WTC11 (cell line): ENCODE results near the gene TNIP3. TPM values are rescaled to one million over a fixed set of nuclear protein-coding genes. Genes with fewer than 3 reads are reported as not detected.

Experiments
- ATAC-seq: fragments of 200-7000 bp; cut with Tn5 transposase; 2 replicates; pipeline ENCODE4 v1.10.0; 2021; ENCODE audit warnings: mild to moderate bottlenecking, moderate library complexity
- Bru-seq: library from RNA; stranded (reverse); fragments of 400-500 nt; gene quantifications from one replicate; lab custom pipeline; 2021; lab: Mats Ljungman, UMichigan
- CTCF ChIA-PET: fragments of 300-600 bp; sonication (Branson Sonifier 250); formaldehyde crosslinking; loops from one replicate; lab custom pipeline; 2021; ENCODE audit warnings: antibody characterized with exemption; lab: Charles Lee
- POLR2A ChIA-PET: fragments of 350-600 bp; sonication (Branson Sonifier 250); formaldehyde crosslinking; loops from one replicate; lab custom pipeline; 2021; ENCODE audit warnings: antibody characterized with exemption; lab: Charles Lee
- DNase-seq: peaks from one replicate; pipeline ENCODE4 v3.0.0; 2021; ENCODE audit warnings: low spot score
- H3K27ac Mint-ChIP-seq: 2 replicates; pipeline ENCODE4 v1.8.0; 2021; ENCODE audit warnings: mixed read lengths
- H3K27me3 Mint-ChIP-seq: 2 replicates; pipeline ENCODE4 v1.8.0; 2021; ENCODE audit warnings: low read depth, mild to moderate bottlenecking, moderate library complexity, mixed read lengths
- H3K36me3 Mint-ChIP-seq: 2 replicates; pipeline ENCODE4 v1.8.0; 2021; ENCODE audit warnings: mixed read lengths
- H3K4me1 Mint-ChIP-seq: 2 replicates; pipeline ENCODE4 v1.8.0; 2022; ENCODE audit warnings: mixed read lengths
- H3K4me3 Mint-ChIP-seq: 2 replicates; pipeline ENCODE4 v1.8.0; 2021; ENCODE audit warnings: mild to moderate bottlenecking, moderate library complexity, mixed read lengths
- H3K9me3 Mint-ChIP-seq: 2 replicates; pipeline ENCODE4 v1.8.0; 2021; ENCODE audit warnings: mixed read lengths
- ELF4 ChIP-seq: sonication (generic); formaldehyde crosslinking; IDR thresholded peaks from 2 replicates; pipeline ENCODE4 v1.8.1; 2022; ENCODE audit warnings: low read depth, mild to moderate bottlenecking, moderate library complexity, missing genetic modification reagents
- FOXJ3 ChIP-seq: sonication (generic); formaldehyde crosslinking; IDR thresholded peaks from 2 replicates; pipeline ENCODE4 v1.9.0; 2021; ENCODE audit warnings: missing genetic modification reagents, mild to moderate bottlenecking, borderline replicate concordance
- GABPB1 ChIP-seq: sonication (generic); formaldehyde crosslinking; IDR thresholded peaks from 2 replicates; pipeline ENCODE4 v1.8.1; 2023; ENCODE audit warnings: mild to moderate bottlenecking, missing genetic modification reagents
- IRF1 ChIP-seq: sonication (generic); formaldehyde crosslinking; IDR thresholded peaks from 2 replicates; pipeline ENCODE4 v1.8.0; 2023; ENCODE audit warnings: missing genetic modification reagents
- KAT7 ChIP-seq: sonication (generic); formaldehyde crosslinking; IDR thresholded peaks from 2 replicates; pipeline ENCODE4 v1.8.1; 2023; ENCODE audit warnings: missing genetic modification reagents, mild to moderate bottlenecking, borderline replicate concordance
- NFYB ChIP-seq: sonication (generic); formaldehyde crosslinking; conservative IDR thresholded peaks from 2 replicates; pipeline ENCODE4 v1.8.0; 2022; ENCODE audit warnings: low read depth, missing genetic modification reagents
- NR1H2 ChIP-seq: sonication (generic); formaldehyde crosslinking; IDR thresholded peaks from 2 replicates; pipeline ENCODE4 v1.9.0; 2021; ENCODE audit warnings: mild to moderate bottlenecking, moderate library complexity, missing genetic modification reagents
- RELA ChIP-seq: sonication (generic); formaldehyde crosslinking; IDR thresholded peaks from 2 replicates; pipeline ENCODE4 v1.8.1; 2022; ENCODE audit warnings: missing genetic modification reagents, mild to moderate bottlenecking, borderline replicate concordance
- SMAD3 ChIP-seq: sonication (generic); formaldehyde crosslinking; IDR thresholded peaks from 2 replicates; pipeline ENCODE4 v1.8.0; 2022; ENCODE audit warnings: missing genetic modification reagents, mild to moderate bottlenecking, borderline replicate concordance
- SOX15 ChIP-seq: fragments of 250-450 bp; sonication (Bioruptor Pico); IDR thresholded peaks from 2 replicates; pipeline ENCODE4 v1.9.0; 2021; ENCODE audit warnings: mild to moderate bottlenecking
- TEAD1 ChIP-seq: sonication (generic); formaldehyde crosslinking; IDR thresholded peaks from 2 replicates; pipeline ENCODE4 v1.8.0; 2022; ENCODE audit warnings: mild to moderate bottlenecking, missing genetic modification reagents
- ZNF219 ChIP-seq: sonication (generic); formaldehyde crosslinking; IDR thresholded peaks from 2 replicates; pipeline ENCODE4 v1.8.0; 2023; ENCODE audit warnings: missing genetic modification reagents, mild to moderate bottlenecking, borderline replicate concordance
- ZNF232 ChIP-seq: sonication (generic); formaldehyde crosslinking; IDR thresholded peaks from 2 replicates; pipeline ENCODE4 v1.8.0; 2022; ENCODE audit warnings: mild to moderate bottlenecking, missing genetic modification reagents
- ZNF263 ChIP-seq: sonication (generic); formaldehyde crosslinking; IDR thresholded peaks from 2 replicates; pipeline ENCODE4 v1.8.1; 2022; ENCODE audit warnings: low read depth, mild to moderate bottlenecking, moderate library complexity, missing genetic modification reagents
- ZNF396 ChIP-seq: fragments of 250-450 bp; sonication (Bioruptor Pico); IDR thresholded peaks from 2 replicates; pipeline ENCODE4 v1.8.0; 2021; ENCODE audit warnings: mild to moderate bottlenecking, moderate library complexity, borderline replicate concordance
- ZNF423 ChIP-seq: fragments of 250-450 bp; sonication (Bioruptor Pico); IDR thresholded peaks from 2 replicates; pipeline ENCODE4 v2.1.2; 2022; ENCODE audit warnings: mild to moderate bottlenecking, moderate library complexity
- ZNF425 ChIP-seq: fragments of 250-450 bp; sonication (Bioruptor Pico); conservative IDR thresholded peaks from 2 replicates; pipeline ENCODE4 v1.9.0; 2021; ENCODE audit warnings: mild to moderate bottlenecking
- long read RNA-seq, 3 experiments: library from RNA in 1 of 3; library from capped mRNA in 1 of 3; library from polyadenylated mRNA in 1 of 3; unstranded in 2 of 3; stranded (forward) in 1 of 3; transcript quantifications; one replicate each; pipeline ENCODE4 v2.0.0, GENCODE V29; 2021
- total RNA-seq: library from RNA; stranded (reverse); gene quantifications from 3 replicates; pipeline ENCODE4 v1.2.3, GENCODE V29; 2021
- TF ChIP-seq, protein P1 (sequence below): sonication (generic); formaldehyde crosslinking; IDR thresholded peaks from 2 replicates; pipeline ENCODE4 v1.8.1; 2023; ENCODE audit warnings: mild to moderate bottlenecking, missing genetic modification reagents
- TF ChIP-seq, protein P2 (sequence below): sonication (generic); formaldehyde crosslinking; IDR thresholded peaks from 2 replicates; pipeline ENCODE4 v1.8.1; 2023; ENCODE audit warnings: mild to moderate bottlenecking, moderate library complexity, missing genetic modification reagents
- TF ChIP-seq, protein P3 (sequence below): fragments of 250-450 bp; sonication (Bioruptor Pico); IDR thresholded peaks from 2 replicates; pipeline ENCODE4 v1.9.0; 2021; ENCODE audit warnings: mild to moderate bottlenecking, borderline replicate concordance
- TF ChIP-seq, protein P4 (sequence below): fragments of 250-450 bp; sonication (Bioruptor Pico); IDR thresholded peaks from 2 replicates; pipeline ENCODE4 v1.9.0; 2021; ENCODE audit warnings: mild to moderate bottlenecking

TNIP3 gene
- not detected in 3 replicates for total RNA-seq
- Bru-seq, nascent RNA, result percentile 2 among the genes with signal in this experiment
- long read RNA-seq, experiment 1, result 0 reads
- long read RNA-seq, experiment 2, result 0 reads
- long read RNA-seq, experiment 3, result 0 reads

- Mint-ChIP-seq H3K27ac (no peak within 1 kb of the TSS), H3K4me1 (peaks cover 15% of the 10 kb centered on the region), H3K4me3 (no peak within 1 kb of the TSS), H3K27me3 (no peaks in the 10 kb centered on the region), H3K9me3 (no peaks in the 10 kb centered on the region), H3K36me3 (no peaks in the 10 kb centered on the region)
- TF ChIP-seq RELA (CRISPR knock-in tag), result no peak
- TF ChIP-seq TEAD1 (CRISPR knock-in tag), result no peak
- no peak for TF ChIP-seq ZNF232
- TF ChIP-seq GABPB1, result no peak
- TF ChIP-seq NFYB (CRISPR knock-in tag), result no peak
- no peak for TF ChIP-seq SOX15
- TF ChIP-seq, protein P1, sequence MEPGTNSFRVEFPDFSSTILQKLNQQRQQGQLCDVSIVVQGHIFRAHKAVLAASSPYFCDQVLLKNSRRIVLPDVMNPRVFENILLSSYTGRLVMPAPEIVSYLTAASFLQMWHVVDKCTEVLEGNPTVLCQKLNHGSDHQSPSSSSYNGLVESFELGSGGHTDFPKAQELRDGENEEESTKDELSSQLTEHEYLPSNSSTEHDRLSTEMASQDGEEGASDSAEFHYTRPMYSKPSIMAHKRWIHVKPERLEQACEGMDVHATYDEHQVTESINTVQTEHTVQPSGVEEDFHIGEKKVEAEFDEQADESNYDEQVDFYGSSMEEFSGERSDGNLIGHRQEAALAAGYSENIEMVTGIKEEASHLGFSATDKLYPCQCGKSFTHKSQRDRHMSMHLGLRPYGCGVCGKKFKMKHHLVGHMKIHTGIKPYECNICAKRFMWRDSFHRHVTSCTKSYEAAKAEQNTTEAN (CRISPR knock-in tag), result no peak
- TF ChIP-seq ZNF425, result no peak
- TF ChIP-seq FOXJ3 (CRISPR knock-in tag), result no peak
- no peak for ATAC-seq
- CTCF ChIA-PET, result no interaction called here
- POLR2A ChIA-PET, result no interaction called here
- no peak for DNase-seq
Measured at GRCh38 chr4:121164291-121164690, at the start of gene TNIP3. Gene TNIP3 (minus strand): TSS chr4:121164321. CDS start chr4:121164125, 196 bp downstream.

DNA sequence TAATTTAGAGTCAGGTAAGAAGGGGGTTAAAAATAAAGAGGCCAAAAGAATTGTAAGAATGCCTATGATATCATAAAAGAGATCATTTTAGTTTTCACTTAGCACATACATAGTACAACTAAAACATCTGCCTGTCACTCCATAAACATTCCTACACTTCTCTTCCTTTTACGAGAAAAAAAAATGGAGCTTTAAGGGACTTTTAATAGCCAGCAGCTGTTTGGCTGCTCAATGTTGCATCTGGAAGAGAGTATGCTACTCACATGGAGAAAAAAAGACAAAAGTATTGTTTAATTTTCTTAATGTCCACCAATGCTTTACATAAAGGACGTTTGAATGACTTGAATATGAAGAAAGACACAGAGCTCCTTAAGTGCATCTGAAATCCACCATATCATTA, 48.7 kb upstream of the TNIP3 start:
- H3K4me1 Mint-ChIP-seq, result no peaks in the 10 kb centered on the region
- no peak for ATAC-seq
- POLR2A ChIA-PET, result no interaction called here
- H3K9me3 Mint-ChIP-seq, result no peaks in the 10 kb centered on the region
- H3K27me3 Mint-ChIP-seq, result no peaks in the 10 kb centered on the region
- CTCF ChIA-PET, result interaction anchor here (2.4 kb wide), 1 partner anchor 21 kb away, joined by 9 read pairs; no protein-coding TSS in a partner anchor
- H3K27ac Mint-ChIP-seq, result no peak overlapping the region
- DNase-seq, result no peak
- no peak for TF ChIP-seq ELF4
- H3K36me3 Mint-ChIP-seq, result no peaks in the 10 kb centered on the region
- no peak overlapping the region for H3K4me3 Mint-ChIP-seq

- no peaks in the 10 kb centered on the region for H3K27me3 Mint-ChIP-seq
- ATAC-seq, result no peak
- CTCF ChIA-PET, result interaction anchor here (1.3 kb wide), 1 partner anchor 17 kb away, joined by 9 read pairs; no protein-coding TSS in a partner anchor
- DNase-seq, result no peak
- H3K36me3 Mint-ChIP-seq, result no peaks in the 10 kb centered on the region
- H3K4me3 Mint-ChIP-seq, result no peak overlapping the region
- no peak overlapping the region for H3K27ac Mint-ChIP-seq
- POLR2A ChIA-PET, result no interaction called here
- H3K4me1 Mint-ChIP-seq, result no peaks in the 10 kb centered on the region
- H3K9me3 Mint-ChIP-seq, result peaks cover 8% of the 10 kb centered on the region
- TF ChIP-seq, protein P2, sequence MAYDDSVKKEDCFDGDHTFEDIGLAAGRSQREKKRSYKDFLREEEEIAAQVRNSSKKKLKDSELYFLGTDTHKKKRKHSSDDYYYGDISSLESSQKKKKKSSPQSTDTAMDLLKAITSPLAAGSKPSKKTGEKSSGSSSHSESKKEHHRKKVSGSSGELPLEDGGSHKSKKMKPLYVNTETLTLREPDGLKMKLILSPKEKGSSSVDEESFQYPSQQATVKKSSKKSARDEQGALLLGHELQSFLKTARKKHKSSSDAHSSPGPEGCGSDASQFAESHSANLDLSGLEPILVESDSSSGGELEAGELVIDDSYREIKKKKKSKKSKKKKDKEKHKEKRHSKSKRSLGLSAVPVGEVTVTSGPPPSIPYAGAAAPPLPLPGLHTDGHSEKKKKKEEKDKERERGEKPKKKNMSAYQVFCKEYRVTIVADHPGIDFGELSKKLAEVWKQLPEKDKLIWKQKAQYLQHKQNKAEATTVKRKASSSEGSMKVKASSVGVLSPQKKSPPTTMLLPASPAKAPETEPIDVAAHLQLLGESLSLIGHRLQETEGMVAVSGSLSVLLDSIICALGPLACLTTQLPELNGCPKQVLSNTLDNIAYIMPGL (CRISPR knock-in tag), result no peak
- TF ChIP-seq ZNF263 (no peak), GABPB1 (no peak), ZNF219 (no peak), IRF1 (CRISPR knock-in tag) (no peak), KAT7 (no peak), NR1H2 (CRISPR knock-in tag) (no peak), ZNF423 (no peak), ZNF232 (no peak), SMAD3 (CRISPR knock-in tag) (no peak), ZNF396 (CRISPR knock-in tag) (no peak)
- TF ChIP-seq, protein P3, sequence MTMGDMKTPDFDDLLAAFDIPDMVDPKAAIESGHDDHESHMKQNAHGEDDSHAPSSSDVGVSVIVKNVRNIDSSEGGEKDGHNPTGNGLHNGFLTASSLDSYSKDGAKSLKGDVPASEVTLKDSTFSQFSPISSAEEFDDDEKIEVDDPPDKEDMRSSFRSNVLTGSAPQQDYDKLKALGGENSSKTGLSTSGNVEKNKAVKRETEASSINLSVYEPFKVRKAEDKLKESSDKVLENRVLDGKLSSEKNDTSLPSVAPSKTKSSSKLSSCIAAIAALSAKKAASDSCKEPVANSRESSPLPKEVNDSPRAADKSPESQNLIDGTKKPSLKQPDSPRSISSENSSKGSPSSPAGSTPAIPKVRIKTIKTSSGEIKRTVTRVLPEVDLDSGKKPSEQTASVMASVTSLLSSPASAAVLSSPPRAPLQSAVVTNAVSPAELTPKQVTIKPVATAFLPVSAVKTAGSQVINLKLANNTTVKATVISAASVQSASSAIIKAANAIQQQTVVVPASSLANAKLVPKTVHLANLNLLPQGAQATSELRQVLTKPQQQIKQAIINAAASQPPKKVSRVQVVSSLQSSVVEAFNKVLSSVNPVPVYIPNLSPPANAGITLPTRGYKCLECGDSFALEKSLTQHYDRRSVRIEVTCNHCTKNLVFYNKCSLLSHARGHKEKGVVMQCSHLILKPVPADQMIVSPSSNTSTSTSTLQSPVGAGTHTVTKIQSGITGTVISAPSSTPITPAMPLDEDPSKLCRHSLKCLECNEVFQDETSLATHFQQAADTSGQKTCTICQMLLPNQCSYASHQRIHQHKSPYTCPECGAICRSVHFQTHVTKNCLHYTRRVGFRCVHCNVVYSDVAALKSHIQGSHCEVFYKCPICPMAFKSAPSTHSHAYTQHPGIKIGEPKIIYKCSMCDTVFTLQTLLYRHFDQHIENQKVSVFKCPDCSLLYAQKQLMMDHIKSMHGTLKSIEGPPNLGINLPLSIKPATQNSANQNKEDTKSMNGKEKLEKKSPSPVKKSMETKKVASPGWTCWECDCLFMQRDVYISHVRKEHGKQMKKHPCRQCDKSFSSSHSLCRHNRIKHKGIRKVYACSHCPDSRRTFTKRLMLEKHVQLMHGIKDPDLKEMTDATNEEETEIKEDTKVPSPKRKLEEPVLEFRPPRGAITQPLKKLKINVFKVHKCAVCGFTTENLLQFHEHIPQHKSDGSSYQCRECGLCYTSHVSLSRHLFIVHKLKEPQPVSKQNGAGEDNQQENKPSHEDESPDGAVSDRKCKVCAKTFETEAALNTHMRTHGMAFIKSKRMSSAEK (CRISPR knock-in tag), result no peak
- TF ChIP-seq, protein P4, sequence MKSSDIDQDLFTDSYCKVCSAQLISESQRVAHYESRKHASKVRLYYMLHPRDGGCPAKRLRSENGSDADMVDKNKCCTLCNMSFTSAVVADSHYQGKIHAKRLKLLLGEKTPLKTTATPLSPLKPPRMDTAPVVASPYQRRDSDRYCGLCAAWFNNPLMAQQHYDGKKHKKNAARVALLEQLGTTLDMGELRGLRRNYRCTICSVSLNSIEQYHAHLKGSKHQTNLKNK, result no peak
Measured at GRCh38 chr4:121209171-121209570, 45.0 kb upstream of the TNIP3 start.
